ENCODE measurements around the gene C19orf44.
"Not testable (repeated sequence)": the region's sequence is repeated elsewhere in the genome, so short reads cannot be mapped to it uniquely, and the experiment has no call there.

Gene C19orf44

GRCh38 chr19:16509141-16510061 lies 13.2 kb downstream of the C19orf44 start:
- in situ Hi-C loops (cut with HindIII; ENCODE audit: low pct_ligation_motif_present, low pct_unique_long_range_greater_than_20kb, low sequenced_read_pairs), result no loop called here
- DNase-seq, result no peak

DNA sequence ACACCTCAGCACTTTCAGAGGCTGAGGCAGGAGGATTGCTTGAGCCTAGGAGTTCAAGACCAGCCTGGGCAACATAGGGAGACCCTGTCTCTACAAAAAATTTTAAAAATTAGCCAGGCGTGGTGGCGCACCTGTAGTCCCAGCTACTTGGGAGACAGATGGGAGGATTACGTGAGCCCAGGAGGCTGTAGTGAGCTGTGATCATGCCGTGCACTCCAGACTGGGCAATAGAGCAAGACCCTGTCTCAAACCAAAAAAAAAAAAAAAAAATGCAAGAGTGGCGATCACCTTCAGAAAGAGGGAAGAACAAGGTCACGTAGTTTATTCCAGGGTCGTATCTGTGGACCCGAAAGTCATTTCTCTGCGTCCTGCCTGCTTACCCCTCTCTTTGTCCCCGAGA lies 16.4 kb downstream of the C19orf44 start:
- in situ Hi-C loops (cut with HindIII; ENCODE audit: low pct_ligation_motif_present, low pct_unique_long_range_greater_than_20kb, low sequenced_read_pairs); DNase-seq: not testable (repeated sequence)

DNA sequence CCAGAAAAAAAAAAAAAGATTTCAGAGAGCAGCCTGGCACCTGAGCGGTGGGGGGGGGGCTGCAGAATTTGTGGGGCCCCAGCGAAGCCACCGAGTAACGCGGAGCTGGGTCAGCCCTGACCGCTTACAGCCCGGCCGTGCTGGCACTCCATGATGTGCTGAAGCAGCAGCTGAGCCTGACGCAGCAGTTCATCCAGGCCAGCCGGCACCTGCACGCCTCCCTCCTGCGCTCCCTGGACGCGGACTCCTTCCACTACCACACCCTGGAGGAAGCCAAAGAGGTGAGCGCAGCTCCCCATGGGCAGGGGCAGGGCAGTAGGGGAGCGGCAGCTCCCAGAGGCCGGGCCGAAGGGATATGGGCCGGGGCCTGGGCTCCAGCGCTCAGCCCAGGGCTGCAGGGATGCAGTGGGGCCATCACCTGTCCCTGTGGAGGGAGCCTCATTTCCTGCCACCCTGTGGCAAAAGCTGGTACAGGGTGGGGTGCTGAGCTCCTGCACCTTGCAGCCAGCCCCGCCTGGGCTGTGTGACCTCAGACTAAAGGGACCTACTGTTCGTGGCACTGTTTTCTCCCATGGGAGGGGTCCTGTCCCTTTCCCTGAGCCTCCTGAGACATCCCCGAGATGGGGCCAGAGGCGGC lies 18.3 kb downstream of the C19orf44 start:
- no peak for DNase-seq
- in situ Hi-C loops (cut with HindIII; ENCODE audit: low pct_ligation_motif_present, low pct_unique_long_range_greater_than_20kb, low sequenced_read_pairs), result no loop called here

DNA sequence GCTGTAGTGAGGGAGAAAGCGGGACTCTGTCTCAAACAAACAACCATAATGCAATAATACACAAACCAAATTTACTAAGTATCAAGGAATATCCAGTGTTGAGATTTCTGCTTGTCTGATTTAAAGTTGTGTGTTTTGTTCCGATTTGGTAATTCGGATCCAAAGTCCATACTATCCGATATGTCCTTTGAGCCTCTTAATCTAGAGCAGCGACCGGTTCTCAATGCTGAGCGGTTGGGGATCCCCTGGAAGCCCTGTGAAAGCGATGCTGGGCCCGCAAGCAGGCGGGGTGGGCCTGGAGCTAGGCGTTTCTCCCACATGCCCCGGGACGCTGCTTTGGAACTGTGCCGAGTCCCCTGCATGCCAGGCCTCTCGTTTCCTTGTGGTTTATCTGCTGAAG lies 20.2 kb downstream of the C19orf44 start:
- DNase-seq, result no peak
- in situ Hi-C loops (cut with HindIII; ENCODE audit: low pct_ligation_motif_present, low pct_unique_long_range_greater_than_20kb, low sequenced_read_pairs), result no loop called here

- no peak for DNase-seq
These were observed 20.9 kb downstream of the C19orf44 start for GRCh38 chr19:16516923-16517610.

DNA sequence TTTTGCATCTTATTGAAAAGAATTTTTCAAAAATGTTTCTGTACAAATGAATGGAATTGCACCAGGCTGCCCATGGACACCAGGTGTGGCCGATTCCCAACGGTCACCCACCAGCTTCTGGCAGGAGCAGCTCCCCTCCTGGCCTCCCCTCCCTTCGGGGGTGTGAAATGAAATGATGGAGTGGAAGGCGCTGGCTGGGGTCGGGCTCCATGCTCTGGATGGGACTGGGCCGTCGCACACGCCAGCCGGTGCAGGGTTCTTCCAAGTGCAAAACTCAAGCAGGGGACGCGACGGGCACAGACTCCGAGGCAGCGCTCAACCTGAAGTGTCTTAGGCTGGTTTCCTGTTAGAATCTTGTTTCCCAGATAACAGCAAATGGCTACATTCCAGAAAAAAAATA lies 21.9 kb downstream of the C19orf44 start:
- in situ Hi-C loops (cut with HindIII; ENCODE audit: low pct_ligation_motif_present, low pct_unique_long_range_greater_than_20kb, low sequenced_read_pairs), result no loop called here
- DNase-seq, result no peak

More at GRCh38 chr19:16516923-16517610, 20.9 kb downstream of the C19orf44 start:
- in situ Hi-C loops (cut with HindIII; ENCODE audit: low pct_ligation_motif_present, low pct_unique_long_range_greater_than_20kb, low sequenced_read_pairs), result no loop called here

DNA sequence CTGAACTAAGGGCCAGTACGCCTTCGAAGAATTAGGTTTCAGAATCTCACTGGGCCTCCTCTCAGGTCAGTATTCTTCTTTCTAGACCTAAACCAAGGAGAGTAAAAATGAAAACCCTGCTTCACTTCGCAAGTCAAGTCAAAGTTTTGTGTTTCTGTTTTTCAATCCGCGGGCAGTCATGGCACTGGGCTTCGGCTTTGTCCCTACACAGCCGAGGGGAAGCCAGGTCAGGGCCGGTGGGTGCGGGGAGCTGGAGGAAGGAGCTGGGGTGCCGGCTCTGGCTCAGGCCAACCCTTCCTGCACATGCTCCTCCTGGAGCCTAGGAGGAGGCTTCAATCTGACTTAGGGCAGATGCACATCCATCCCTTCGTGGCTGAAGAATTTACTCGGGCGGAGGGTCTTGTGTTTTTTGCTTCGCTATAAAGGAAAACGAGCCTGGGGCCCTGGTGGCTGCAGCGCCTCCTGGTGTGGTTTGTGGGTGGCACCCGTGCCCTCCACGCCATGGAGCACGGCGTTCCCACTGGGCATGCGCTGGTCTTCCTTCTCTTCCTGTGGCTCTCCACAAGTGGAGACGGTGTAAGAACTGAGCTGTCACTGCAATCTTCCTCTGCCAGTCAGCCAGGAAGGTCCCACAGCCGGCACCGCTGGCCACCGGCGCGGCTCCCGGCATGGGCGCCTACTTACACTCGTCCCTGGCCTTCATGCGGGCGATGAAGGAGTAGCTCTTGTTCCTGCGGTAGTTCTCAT lies 22.5 kb downstream of the C19orf44 start:
- in situ Hi-C loops (cut with HindIII; ENCODE audit: low pct_ligation_motif_present, low pct_unique_long_range_greater_than_20kb, low sequenced_read_pairs), result no loop called here

GRCh38 chr19:16519230-16519687 lies 23.1 kb downstream of the C19orf44 start:
- no peak for DNase-seq
- in situ Hi-C loops (cut with HindIII; ENCODE audit: low pct_ligation_motif_present, low pct_unique_long_range_greater_than_20kb, low sequenced_read_pairs), result no loop called here

More for the DNA sequence above, 22.5 kb downstream of the C19orf44 start:
- DNase-seq, result no peak

GRCh38 chr19:16520074-16520973 lies 24.1 kb downstream of the C19orf44 start:
- no peak for DNase-seq
- in situ Hi-C loops (cut with HindIII; ENCODE audit: low pct_ligation_motif_present, low pct_unique_long_range_greater_than_20kb, low sequenced_read_pairs), result no loop called here

- in situ Hi-C loops (cut with HindIII; ENCODE audit: low pct_ligation_motif_present, low pct_unique_long_range_greater_than_20kb, low sequenced_read_pairs), result no loop called here
These were observed 24.9 kb downstream of the C19orf44 start for GRCh38 chr19:16520986-16521624.

DNA sequence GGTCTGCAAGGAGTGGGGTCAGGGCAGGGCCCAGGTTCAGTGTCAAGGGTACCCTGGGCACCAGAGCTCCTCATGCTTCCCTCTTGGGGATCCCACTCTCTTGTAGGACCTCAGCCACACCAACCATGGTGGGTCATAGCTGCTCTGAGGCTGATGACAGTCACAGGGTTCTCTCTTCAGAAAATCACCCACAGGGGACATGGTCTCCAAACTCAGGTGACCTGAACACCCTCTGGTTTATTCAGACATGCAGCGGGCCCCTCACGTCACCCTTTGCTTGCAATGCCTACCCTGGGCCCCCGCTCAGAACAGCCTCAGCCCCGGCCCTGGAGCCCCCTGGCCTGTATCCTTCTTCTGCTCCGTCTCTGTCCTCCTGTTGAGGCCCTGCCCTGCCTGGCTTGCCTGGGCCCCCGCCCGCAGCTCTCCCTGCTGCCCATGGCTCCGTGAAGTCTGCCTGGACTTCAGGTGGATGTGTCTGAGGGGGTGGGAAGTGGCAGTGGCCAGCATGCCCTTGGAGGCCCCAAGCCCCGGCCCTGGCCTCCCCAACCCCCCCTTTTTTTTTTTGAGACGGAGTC lies 25.6 kb downstream of the C19orf44 start:
- in situ Hi-C loops (cut with HindIII; ENCODE audit: low pct_ligation_motif_present, low pct_unique_long_range_greater_than_20kb, low sequenced_read_pairs), result no loop called here

More at GRCh38 chr19:16520986-16521624, 24.9 kb downstream of the C19orf44 start:
- DNase-seq, result no peak

GRCh38 chr19:16522559-16523377 lies 26.6 kb downstream of the C19orf44 start:
- in situ Hi-C loops (cut with HindIII; ENCODE audit: low pct_ligation_motif_present, low pct_unique_long_range_greater_than_20kb, low sequenced_read_pairs), result no loop called here
- no peak for DNase-seq

More for the DNA sequence above, 25.6 kb downstream of the C19orf44 start:
- DNase-seq, result no peak

GRCh38 chr19:16524991-16525734 lies 29.0 kb downstream of the C19orf44 start:
- in situ Hi-C loops (cut with HindIII; ENCODE audit: low pct_ligation_motif_present, low pct_unique_long_range_greater_than_20kb, low sequenced_read_pairs), result no loop called here
- no peak for DNase-seq

- DNase-seq, result no peak
- in situ Hi-C loops (cut with HindIII; ENCODE audit: low pct_ligation_motif_present, low pct_unique_long_range_greater_than_20kb, low sequenced_read_pairs), result no loop called here
These were observed 29.7 kb downstream of the C19orf44 start for GRCh38 chr19:16525751-16526481.
